ENCODE results near the gene ZNF468. TPM values are rescaled to one million over a fixed set of nuclear protein-coding genes. Genes with fewer than 3 reads are reported as not detected.

ZNF468 gene
- total RNA-seq, 4 donors from 2014 or later = 10.9 to 17.0 (median 15.5) TPM

DNA sequence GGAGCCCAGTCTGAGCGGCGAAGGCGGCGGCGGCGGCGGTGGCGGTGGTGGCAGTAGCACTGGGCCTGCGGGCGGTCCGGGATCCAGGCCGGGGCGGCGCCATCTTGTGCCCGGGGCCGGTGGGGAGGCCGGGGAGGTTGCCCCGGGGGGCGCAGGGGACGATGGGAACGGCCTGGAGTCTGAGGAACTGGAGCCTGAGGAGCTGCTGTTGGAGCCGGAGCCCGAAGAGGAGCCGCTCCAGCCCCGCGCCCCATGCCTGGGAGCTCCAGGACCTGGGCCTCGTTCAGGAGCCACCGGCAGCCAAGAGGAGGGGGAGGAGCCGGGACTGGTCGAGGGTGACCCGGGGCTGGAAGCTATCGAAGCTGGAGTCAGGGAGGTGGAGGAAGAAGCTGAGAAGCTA lies 47.6 kb downstream of the ZNF468 start:
- TF ChIP-seq CTCF (IDR thresholded peaks at IDR 0.05; ENCODE audit: low read depth) = no peak

DNA sequence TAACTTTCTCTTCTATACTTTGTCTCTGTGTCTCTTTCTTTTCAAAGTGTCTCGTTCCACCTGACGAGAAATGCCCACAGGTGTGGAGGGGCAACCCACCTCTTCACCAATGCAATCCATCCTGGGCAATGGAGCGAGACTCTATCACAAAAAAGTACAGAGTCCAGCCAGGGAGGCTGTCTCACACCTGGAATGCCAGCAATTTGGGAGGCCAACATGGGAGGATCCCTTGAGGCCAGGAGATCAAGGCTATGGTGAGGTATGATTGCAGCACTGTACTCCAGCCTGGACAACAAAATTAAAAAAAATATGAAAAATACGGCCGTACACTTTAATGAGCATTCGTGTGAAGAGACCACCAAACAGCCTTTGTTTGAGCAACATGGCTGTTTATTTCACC lies 68.0 kb downstream of the ZNF468 start:
- no peak for TF ChIP-seq CTCF (IDR thresholded peaks at IDR 0.05; ENCODE audit: low read depth)

Small RNAs within 50 kb of the gene (small RNA-seq; reads per million reads assigned to genes)
- gene ZNF320 = not detected

Other genes with a start within 250 kb of the ZNF468 start
- 10 to 100 TPM; 54.8 to 85.4 (median 58.8) TPM for gene ZNF83, start 219.3 kb downstream of the ZNF468 start, total RNA-seq
- gene ZNF611, start 122.6 kb downstream of the ZNF468 start, total RNA-seq = 10 to 100 TPM; 13.9 to 21.7 (median 16.9) TPM
- 10 to 100 TPM in 3 of 4 donors, 1 to 10 TPM in 1; 8.5 to 10.6 (median 10.3) TPM for gene ZNF600, start 70.8 kb downstream of the ZNF468 start, total RNA-seq
- gene ZNF28, start 36.0 kb downstream of the ZNF468 start, total RNA-seq = 10 to 100 TPM in 3 of 4 donors, 1 to 10 TPM in 1; 8.5 to 17.9 (median 14.2) TPM
- gene ZNF320, start 40.0 kb upstream of the ZNF468 start, total RNA-seq = 10 to 100 TPM in 1 of 4 donors, 1 to 10 TPM in 3; 5.3 to 13.9 (median 7.4) TPM
- gene ZNF888, start 65.8 kb upstream of the ZNF468 start, total RNA-seq = 1 to 10 TPM; 3.4 to 6.3 (median 4.9) TPM
- gene ZNF816, start 105.3 kb upstream of the ZNF468 start, total RNA-seq = 10 to 100 TPM in 1 of 4 donors, 1 to 10 TPM in 3; 4.7 to 10.8 (median 6.7) TPM
- gene ERVV-1, start 156.3 kb upstream of the ZNF468 start, total RNA-seq = not detected
- not detected for gene ERVV-2, start 187.1 kb upstream of the ZNF468 start, total RNA-seq
- 10 to 100 TPM; 41.0 to 81.6 (median 53.3) TPM for gene ZNF160, start 245.8 kb upstream of the ZNF468 start, total RNA-seq